Neural progenitor cell (in vitro differentiated cells): ENCODE results near the gene UHRF2.

Source experiments
- CTCF ChIP-seq: fragments of 200-600 bp; sonication (generic); IDR thresholded peaks from 2 replicates; pipeline ENCODE4 v1.5.1; 2017; ENCODE audit warnings: antibody characterized with exemption, mild to moderate bottlenecking
- EZH2 ChIP-seq: fragments of 200-600 bp; sonication (generic); IDR thresholded peaks from 2 replicates; pipeline ENCODE4 v1.6.1; 2017; ENCODE audit warnings: antibody characterized with exemption, mild to moderate bottlenecking, moderate library complexity
- EZH2phosphoT487 ChIP-seq: fragments of 200-600 bp; sonication (generic); IDR thresholded peaks from 2 replicates; pipeline ENCODE4 v1.6.1; 2017; ENCODE audit warnings: antibody characterized with exemption

GRCh38 chr9:6405371-6405770 is 7.6 kb upstream of the UHRF2 start:
- TF ChIP-seq CTCF (no peak), EZH2 (no peak), EZH2phosphoT487 (no peak)
